NCI-H226 (cell line): ENCODE results near the gene ADCY2.

ENCODE experiments used
- DNase-seq: peaks from one replicate; pipeline ENCODE4 v3.0.0-alpha.2; 2015

Gene ADCY2

DNA sequence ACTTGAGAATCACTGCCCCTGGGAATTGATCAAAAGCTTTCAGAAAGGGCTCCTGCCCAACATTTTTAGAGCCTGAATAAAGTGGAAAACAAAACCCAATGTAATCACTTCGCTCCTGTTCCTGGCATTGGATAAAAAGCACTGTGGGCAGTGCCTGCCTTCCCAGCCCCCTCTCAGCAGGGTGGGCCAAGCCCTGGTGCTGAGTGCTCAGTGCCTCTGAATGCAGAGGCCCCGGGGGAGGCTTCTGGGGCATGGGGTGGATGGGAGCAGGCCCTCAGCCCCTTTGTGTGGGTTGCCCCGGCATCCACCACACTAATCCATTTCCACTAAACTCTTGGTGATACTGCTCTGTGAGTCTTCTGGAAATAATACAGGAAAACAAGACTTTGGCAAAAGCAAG lies 399.4 kb downstream of the ADCY2 start:
- no peak for DNase-seq

DNA sequence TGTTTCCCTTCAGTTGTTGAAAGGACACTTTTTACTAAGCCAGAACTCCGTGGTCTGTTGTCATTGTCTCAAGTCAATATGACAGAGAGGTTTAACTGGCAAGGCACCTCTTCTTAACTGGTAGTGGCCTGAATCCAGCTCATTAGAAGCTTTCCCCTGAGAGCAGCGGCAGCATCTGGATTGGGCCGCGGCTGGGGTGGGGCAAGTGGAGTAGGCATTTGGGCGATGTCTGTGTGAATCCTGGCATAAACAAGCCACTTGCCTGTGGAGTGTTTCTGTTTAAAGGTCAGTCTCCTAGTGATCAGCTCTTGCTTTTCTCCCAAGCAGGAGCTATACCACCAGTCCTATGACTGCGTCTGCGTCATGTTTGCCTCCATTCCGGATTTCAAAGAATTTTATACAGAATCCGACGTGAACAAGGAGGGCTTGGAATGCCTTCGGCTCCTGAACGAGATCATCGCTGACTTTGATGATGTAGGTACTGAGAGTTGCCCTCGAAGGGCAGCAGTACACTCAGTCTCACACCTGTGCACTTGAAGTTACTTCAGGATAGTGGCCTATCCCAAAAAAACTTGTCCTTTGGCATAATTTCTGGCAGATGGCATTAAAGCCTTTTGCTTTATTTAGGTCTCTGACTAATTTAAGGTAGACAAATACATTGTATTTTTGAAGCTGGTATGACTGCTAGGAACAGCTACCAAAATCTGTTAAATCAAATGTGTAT lies 406.1 kb downstream of the ADCY2 start:
- DNase-seq = no peak

- DNase-seq = no peak
These were observed 406.9 kb downstream of the ADCY2 start for GRCh38 chr5:7802855-7803254.

DNA sequence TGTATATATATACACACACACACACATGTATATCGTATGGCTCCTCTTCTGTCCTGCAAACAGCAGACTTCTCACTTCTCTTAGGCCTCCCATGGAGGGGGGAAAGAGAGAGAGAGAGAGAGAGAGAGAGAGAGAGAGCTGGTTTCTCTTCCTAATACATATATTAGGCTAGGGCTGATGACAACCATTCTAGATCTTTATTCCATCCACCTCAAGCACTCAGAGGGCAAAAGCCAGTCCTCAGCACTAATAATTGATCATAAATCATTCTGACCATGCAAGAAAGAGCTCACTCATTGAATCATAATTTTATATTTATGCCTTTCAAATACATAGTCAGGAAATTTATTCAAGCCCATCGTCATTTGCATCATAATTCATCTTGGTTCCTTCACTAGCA lies 408.0 kb downstream of the ADCY2 start:
- DNase-seq = no peak

GRCh38 chr5:7805379-7805778 lies 409.4 kb downstream of the ADCY2 start:
- DNase-seq = no peak

- DNase-seq = no peak
These were observed 413.1 kb downstream of the ADCY2 start for GRCh38 chr5:7808998-7809397.

DNA sequence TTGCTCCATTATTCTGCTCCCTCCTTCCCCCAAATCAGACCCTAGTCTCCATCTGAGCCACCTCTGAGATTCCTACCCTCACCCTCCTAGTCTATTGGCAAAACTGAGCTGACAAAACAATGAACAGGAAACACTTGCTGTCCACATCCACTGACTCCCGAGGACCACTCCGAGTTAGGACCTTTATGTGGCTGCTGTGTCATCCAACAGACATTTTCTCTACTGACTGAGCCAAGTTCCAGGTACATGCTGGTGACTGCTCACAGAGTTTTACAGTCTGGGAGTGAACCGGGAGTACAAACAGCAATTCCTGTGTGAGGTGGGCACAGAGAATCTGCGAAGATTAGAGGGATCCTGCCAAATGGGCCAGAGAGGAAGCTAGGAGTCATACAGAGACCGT lies 415.8 kb downstream of the ADCY2 start:
- DNase-seq = no peak

DNA sequence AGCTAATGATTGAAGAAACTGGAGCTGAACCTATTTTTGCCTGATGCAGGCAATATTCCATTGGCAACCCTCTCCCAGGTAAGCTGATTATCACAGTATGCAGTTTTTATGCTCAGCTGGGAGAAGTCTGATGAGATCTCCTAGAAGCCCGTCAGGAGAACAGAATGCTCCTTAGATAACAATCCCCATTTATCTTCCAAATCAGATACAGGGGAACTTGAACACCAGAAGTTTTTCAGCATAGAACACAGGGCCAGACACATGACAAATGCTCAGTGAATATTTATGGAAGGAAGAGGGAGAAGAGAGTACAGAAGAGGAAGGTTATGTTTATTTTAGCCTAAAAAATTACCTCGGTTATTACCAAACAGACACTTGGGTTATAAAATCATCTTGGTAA lies 417.1 kb downstream of the ADCY2 start:
- no peak for DNase-seq

DNA sequence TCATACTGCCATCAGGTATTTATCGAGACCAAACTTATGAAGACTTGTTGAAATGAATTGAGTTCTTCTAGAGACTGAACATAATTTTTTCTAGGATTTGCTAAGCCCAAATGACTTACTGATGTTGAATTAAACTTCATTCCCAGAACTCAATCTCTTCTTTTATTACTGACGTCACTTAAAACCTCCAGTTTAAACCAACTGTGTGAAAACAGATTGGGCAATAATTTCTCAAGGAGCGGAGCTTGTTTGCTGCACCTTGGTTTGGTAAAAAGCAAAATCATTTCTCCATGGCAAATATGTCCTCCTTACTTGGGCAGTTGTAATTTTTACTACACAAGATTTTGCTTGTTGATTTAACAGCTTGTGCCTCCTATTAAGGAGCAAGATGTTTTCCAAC lies 417.6 kb downstream of the ADCY2 start:
- no peak for DNase-seq

DNA sequence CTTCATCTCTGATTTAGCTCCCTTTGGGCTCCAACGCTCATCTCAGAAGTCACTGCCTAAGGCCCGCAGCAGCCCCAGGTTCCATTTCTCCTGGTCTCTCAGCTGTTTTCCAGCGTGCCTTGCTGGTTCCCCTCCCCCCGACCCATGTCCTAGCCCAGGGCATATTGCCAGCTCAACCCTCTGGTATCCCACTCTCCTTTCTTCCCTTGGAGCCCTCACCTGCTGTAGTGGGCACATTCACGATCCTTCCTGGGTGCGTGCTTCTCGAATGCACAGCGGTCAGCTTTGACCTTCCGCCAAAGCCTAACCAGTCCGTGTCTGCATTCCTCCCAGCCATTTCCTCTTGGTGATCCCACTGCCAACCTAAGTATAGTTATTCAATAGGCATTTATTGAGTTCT lies 418.9 kb downstream of the ADCY2 start:
- no peak for DNase-seq

DNA sequence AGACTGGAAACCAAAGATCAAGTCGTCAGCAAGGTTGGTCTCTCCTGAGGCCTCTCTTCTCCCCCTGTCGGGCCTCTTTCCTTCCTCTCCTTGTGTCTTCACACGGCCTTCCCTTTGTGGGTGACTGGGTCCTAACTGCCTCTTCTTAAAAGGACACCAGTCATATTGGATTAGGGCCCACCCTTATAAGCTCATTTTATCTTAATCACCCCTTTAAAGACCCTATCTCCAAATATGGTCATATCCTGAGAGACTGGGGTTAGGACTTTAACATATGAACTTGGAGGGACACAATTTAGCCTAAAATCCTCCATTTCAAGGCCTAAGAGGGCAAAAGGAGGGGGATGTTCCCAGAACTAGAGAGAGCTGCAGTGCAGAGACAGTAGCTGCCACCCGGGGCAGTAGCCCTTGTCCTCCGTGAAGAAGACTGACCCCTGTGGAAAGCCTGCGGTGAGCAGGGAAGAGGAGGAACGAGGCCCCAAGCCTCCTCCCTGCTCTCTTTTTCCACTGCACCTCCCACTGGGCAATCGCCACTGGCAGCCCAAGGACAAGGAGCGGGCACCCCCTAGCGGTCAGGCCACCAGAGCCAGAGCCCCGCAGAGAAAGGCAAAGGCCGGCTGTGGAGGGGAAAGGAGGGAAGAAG lies 420.1 kb downstream of the ADCY2 start:
- DNase-seq = peak; percentile 55

GRCh38 chr5:7816535-7816901 lies 420.6 kb downstream of the ADCY2 start:
- DNase-seq = no peak

DNA sequence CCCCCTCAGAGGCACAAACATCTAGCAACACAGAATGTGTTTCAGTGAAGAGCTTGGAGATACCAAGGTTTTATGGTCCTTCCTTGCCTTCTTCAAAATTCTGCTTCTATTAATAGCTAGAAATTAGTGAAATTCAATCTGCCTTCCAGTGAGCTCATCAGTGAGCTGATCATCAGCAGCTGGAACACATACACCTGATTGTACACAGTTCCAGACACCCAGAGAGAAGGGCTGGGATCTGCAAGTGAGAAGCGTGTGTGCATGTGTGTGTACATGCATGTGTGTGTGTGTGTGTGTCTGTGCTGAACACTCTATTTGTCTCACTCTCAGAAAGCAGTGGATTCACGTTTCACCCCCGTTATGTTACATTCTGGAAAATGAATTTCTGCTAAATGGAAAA lies 426.5 kb downstream of the ADCY2 start:
- no peak for DNase-seq

- DNase-seq = no peak
These were observed 427.7 kb downstream of the ADCY2 start for GRCh38 chr5:7823594-7823993.

GRCh38 chr5:7824995-7825394 lies 429.1 kb downstream of the ADCY2 start:
- no peak for DNase-seq

DNA sequence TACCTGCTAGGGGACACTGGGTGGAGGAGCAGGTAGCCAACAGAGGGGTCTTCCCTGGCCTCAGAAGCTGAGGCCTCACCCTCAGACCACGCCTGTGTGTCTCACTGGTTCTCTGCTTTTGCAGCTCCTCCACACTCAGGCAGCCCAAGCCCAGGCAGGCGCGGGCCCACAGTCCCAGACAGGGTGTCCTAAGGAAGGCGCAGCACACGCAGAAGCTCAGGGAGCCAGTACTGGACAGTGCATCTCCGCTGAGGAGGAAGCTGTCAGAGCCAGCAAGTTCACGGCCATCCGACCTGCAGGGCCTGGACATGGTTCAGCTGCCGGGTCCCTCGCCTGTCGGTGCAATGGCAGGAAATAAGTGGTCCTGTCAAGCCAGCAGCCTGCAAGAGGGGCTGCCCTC lies 429.7 kb downstream of the ADCY2 start:
- DNase-seq = no peak

- DNase-seq = no peak
These were observed 431.7 kb downstream of the ADCY2 start for GRCh38 chr5:7827610-7828009.

DNA sequence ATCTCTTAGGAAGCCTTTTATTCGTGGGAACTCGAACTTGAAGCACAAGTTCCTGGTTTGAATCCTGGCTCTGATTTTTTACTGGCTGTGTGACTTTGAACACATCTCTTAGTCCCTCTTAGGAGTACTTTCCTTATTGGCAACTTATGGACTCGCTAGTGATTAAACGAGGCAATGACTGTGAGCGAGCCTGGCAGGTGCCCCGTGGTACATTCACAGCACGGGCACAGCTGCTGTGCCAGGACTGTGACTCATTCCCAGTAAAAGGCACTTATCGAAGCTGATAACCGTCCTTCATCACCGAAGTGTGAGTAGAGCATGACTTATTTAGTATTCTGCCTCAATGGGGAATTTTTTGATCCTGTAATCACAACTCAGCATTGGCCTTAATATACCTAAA lies 432.3 kb downstream of the ADCY2 start:
- no peak for DNase-seq

DNA sequence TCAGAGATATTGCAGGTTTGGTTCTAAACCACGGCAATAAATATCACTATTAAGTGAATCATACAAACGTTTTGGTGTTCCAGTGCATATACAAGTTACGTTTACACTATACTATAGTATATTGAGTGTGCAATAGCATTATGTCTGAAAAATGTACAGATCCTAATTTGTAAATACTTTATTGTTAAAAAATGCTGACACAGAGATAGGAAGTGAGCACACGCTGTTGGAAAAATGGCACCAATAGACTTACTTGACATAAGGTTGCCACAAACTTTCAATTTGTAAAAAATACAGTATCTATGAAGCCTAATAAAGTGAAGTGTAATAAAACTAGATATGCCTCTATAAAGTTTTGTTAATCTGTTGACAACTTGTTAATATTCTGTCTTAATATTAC lies 439.0 kb downstream of the ADCY2 start:
- DNase-seq = no peak

DNA sequence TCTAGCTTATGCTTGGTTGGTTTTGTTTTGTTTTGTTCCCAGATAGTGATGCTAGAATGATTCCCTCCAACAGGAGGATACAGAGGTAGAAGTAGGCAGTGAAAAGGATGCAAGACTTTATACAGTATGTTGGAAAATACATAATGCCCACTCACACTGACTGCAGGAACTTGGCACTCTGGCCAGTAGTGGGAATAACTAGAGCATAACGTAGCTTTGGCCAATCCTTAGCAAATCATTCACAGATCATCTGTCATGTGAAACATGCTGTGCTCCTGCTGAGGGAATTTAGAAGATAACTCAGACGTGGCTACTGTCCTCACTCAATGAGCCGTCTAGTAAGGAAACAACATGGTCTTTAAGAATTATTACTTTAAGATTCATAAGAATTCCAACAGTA lies 441.5 kb downstream of the ADCY2 start:
- DNase-seq = no peak

- no peak for DNase-seq
These were observed 446.6 kb downstream of the ADCY2 start for GRCh38 chr5:7842531-7842930.

- no peak for DNase-seq
These were observed 449.0 kb downstream of the ADCY2 start for GRCh38 chr5:7844901-7845300.

DNA sequence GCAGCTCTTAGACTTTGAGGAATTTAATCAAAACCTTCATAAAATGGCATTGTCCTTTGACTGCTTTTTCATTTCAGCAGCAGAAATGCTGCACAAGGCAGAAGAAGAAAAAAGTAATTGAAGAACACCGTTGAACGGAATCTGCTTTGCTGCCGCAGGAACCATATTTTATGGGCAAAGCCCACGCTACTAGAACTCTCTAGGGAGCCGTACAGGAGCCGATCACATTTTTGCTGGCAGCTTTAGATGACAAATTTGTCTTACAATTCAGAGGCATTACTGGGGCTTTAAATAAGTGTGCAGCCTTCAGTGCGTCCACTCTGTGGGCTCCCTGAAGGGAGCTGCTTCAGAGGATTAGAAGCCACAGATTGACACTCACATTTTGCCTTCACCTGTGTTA lies 449.6 kb downstream of the ADCY2 start:
- no peak for DNase-seq

GRCh38 chr5:7846327-7846726 lies 450.4 kb downstream of the ADCY2 start:
- DNase-seq = no peak

DNA sequence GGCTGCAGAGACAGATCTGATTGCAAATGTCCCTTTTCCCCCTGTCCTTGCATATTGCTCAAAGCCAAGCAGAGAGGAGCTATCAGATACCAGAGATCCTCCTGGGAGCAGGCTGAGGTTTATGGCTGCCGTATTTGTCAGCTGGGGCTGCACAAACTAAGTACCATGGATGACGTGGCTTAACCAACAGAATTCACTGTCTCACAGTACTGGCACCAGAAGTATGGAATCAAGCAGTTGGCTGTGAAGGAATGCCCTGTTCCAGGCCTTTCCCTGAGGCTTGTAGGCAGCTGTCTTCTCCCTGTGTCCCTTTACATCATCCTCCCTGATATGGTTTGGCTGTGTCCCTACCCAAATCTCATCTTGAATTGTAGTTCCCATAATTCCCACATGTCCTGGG lies 452.4 kb downstream of the ADCY2 start:
- no peak for DNase-seq
